ENCODE results near the gene CIROP.

Gene CIROP

GRCh38 chr14:23118506-23119362 lies 13.9 kb upstream of the CIROP start, which contains the start of gene CEBPE:
TSS of gene CEBPE (minus strand) at chr14:23119255. CDS start at chr14:23119091, 164 bp downstream.
- no peak within 1 kb of the TSS for H3K4me3 ChIP-seq (ENCODE audit: low read depth, low read length)
- TF ChIP-seq CTCF (IDR thresholded peaks at IDR 0.05; ENCODE audit: borderline replicate concordance, insufficient read depth, low read depth, low read length): no peak

- H3K4me3 ChIP-seq (ENCODE audit: low read depth, low read length): no peak overlapping the region
- TF ChIP-seq CTCF (IDR thresholded peaks at IDR 0.05; ENCODE audit: borderline replicate concordance, insufficient read depth, low read depth, low read length): no peak
These were observed 12.7 kb upstream of the CIROP start for GRCh38 chr14:23117371-23118020.

GRCh38 chr14:23115918-23116317 lies 11.1 kb upstream of the CIROP start:
- H3K4me3 ChIP-seq (ENCODE audit: low read depth, low read length): no peak overlapping the region
- no peak for TF ChIP-seq CTCF (IDR thresholded peaks at IDR 0.05; ENCODE audit: borderline replicate concordance, insufficient read depth, low read depth, low read length)

- no peak overlapping the region for H3K4me3 ChIP-seq (ENCODE audit: low read depth, low read length)
- no peak for TF ChIP-seq CTCF (IDR thresholded peaks at IDR 0.05; ENCODE audit: borderline replicate concordance, insufficient read depth, low read depth, low read length)
These were observed 10.4 kb upstream of the CIROP start for GRCh38 chr14:23115039-23115731.

- no peak for TF ChIP-seq CTCF (IDR thresholded peaks at IDR 0.05; ENCODE audit: borderline replicate concordance, insufficient read depth, low read depth, low read length)
- H3K4me3 ChIP-seq (ENCODE audit: low read depth, low read length): no peak overlapping the region
These were observed 9.9 kb upstream of the CIROP start for GRCh38 chr14:23114669-23115038.

- no peak for TF ChIP-seq CTCF (IDR thresholded peaks at IDR 0.05; ENCODE audit: borderline replicate concordance, insufficient read depth, low read depth, low read length)
- no peak overlapping the region for H3K4me3 ChIP-seq (ENCODE audit: low read depth, low read length)
These were observed 9.3 kb upstream of the CIROP start for GRCh38 chr14:23114120-23114458.

Data from GM12875 (cell line).